ENCODE data around the gene VAV2. TPM values are rescaled to one million over a fixed set of nuclear protein-coding genes. Genes with fewer than 3 reads are reported as not detected.

The VAV2 gene
- total and polyA plus RNA-seq, 5 donors from 2014 or later, result 0.24 to 0.67 (median 0.37) TPM; not detected in 1

GRCh38 chr9:133877327-133877726, 114.8 kb downstream of the VAV2 start:
- H3K4me1 Mint-ChIP-seq, result no peaks in the 10 kb centered on the region
- Histone ChIP-seq H3K27me3 (ENCODE audit: control insufficient read depth, insufficient read depth, low read length) (no peaks in the 10 kb centered on the region), H3K27ac (ENCODE audit: insufficient read depth, low read length, poor library complexity, severe bottlenecking) (no peak overlapping the region), H3K9me3 (ENCODE audit: control insufficient read depth in 2 of 2, low read length in 2 of 2) (no peaks in the 10 kb centered on the region), H3K36me3 (ENCODE audit: control insufficient read depth, insufficient read depth, low read length) (no peaks in the 10 kb centered on the region), H3K4me1 (ENCODE audit: control insufficient read depth, insufficient read depth, low read length, poor library complexity, severe bottlenecking) (no peaks in the 10 kb centered on the region), H3K4me3 (ENCODE audit: low read depth, low read length) (no peak overlapping the region)
- no peaks in the 10 kb centered on the region for H3K9me3 Mint-ChIP-seq
- no peaks in the 10 kb centered on the region for H3K27me3 Mint-ChIP-seq
- ATAC-seq (ENCODE audit: low read depth in 2 of 2) (no peak), DNase-seq (no peak)
- no peak overlapping the region for H3K27ac Mint-ChIP-seq
- no peak overlapping the region for H3K4me3 Mint-ChIP-seq
- no peaks in the 10 kb centered on the region for H3K36me3 Mint-ChIP-seq

DNA sequence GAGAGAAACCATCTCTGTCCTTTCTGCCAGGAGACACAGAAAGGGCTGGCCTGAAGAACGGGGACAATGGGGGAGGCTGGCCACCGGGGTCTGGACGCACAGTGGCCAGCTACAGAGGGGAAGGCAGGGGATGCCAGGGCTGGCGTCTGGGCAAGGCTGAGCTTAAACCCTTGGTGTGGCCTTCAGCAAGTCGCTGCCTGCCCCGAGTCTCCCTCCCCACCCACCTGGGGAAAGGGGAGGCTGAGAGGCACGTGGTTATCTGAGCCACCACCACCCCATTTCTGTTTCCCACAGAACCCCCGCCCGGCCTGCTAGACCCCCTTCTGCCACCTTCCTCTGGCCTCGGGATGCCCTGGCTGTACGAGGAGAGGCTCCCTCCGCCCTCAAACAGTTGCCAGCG, 115.3 kb downstream of the VAV2 start:
- H3K9me3 ChIP-seq (ENCODE audit: control insufficient read depth in 2 of 2, low read length in 2 of 2), result no peaks in the 10 kb centered on the region
- DNase-seq, result no peak
- ATAC-seq (ENCODE audit: low read depth in 2 of 2), result no peak
- H3K4me1 ChIP-seq (ENCODE audit: control insufficient read depth, insufficient read depth, low read length, poor library complexity, severe bottlenecking), result no peaks in the 10 kb centered on the region
- H3K36me3 ChIP-seq (ENCODE audit: control insufficient read depth, insufficient read depth, low read length), result no peaks in the 10 kb centered on the region
- no peak overlapping the region for H3K27ac ChIP-seq (ENCODE audit: insufficient read depth, low read length, poor library complexity, severe bottlenecking)
- Mint-ChIP-seq H3K4me3 (no peak overlapping the region), H3K9me3 (no peaks in the 10 kb centered on the region), H3K36me3 (no peaks in the 10 kb centered on the region), H3K4me1 (no peaks in the 10 kb centered on the region), H3K27me3 (no peaks in the 10 kb centered on the region), H3K27ac (no peak overlapping the region)
- no peaks in the 10 kb centered on the region for H3K27me3 ChIP-seq (ENCODE audit: control insufficient read depth, insufficient read depth, low read length)
- H3K4me3 ChIP-seq (ENCODE audit: low read depth, low read length), result no peak overlapping the region

- Histone ChIP-seq H3K9me3 (ENCODE audit: control insufficient read depth in 2 of 2, low read length in 2 of 2) (no peaks in the 10 kb centered on the region), H3K27ac (ENCODE audit: insufficient read depth, low read length, poor library complexity, severe bottlenecking) (no peak overlapping the region), H3K4me1 (ENCODE audit: control insufficient read depth, insufficient read depth, low read length, poor library complexity, severe bottlenecking) (no peaks in the 10 kb centered on the region), H3K36me3 (ENCODE audit: control insufficient read depth, insufficient read depth, low read length) (no peaks in the 10 kb centered on the region), H3K4me3 (ENCODE audit: low read depth, low read length) (no peak overlapping the region), H3K27me3 (ENCODE audit: control insufficient read depth, insufficient read depth, low read length) (no peaks in the 10 kb centered on the region)
- H3K9me3 Mint-ChIP-seq, result no peaks in the 10 kb centered on the region
- no peak overlapping the region for H3K4me3 Mint-ChIP-seq
- H3K4me1 Mint-ChIP-seq, result no peaks in the 10 kb centered on the region
- H3K27ac Mint-ChIP-seq, result no peak overlapping the region
- ATAC-seq (ENCODE audit: low read depth in 2 of 2), result no peak
- H3K36me3 Mint-ChIP-seq, result no peaks in the 10 kb centered on the region
- DNase-seq, result no peak
- H3K27me3 Mint-ChIP-seq, result no peaks in the 10 kb centered on the region
These were observed 116.0 kb downstream of the VAV2 start for GRCh38 chr9:133876144-133876543.

DNA sequence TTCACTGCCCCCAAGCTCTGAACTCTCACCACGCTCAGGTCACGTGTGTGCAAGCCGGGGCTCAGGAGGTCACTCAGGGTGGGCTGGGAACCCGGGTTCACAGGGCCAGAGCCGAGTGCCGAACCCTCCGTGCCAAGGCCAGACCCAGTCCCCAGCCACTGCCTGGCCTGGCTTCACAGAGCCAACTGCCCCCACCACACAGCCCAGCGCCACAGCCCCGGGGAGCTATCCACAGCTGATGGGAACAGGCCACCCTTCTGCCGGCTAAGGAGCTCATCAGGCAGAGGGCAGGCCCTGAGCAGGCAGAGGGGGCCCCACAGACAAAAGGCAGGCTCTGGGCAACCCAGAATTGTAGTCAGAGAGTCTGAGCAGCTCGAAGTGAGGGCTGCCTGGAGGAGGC, 117.0 kb downstream of the VAV2 start:
- no peaks in the 10 kb centered on the region for H3K27me3 ChIP-seq (ENCODE audit: control insufficient read depth, insufficient read depth, low read length)
- H3K27ac Mint-ChIP-seq, result no peak overlapping the region
- no peak overlapping the region for H3K4me3 Mint-ChIP-seq
- H3K4me1 ChIP-seq (ENCODE audit: control insufficient read depth, insufficient read depth, low read length, poor library complexity, severe bottlenecking), result peaks cover under 1% of the 10 kb centered on the region
- H3K27ac ChIP-seq (ENCODE audit: insufficient read depth, low read length, poor library complexity, severe bottlenecking), result no peak overlapping the region
- H3K36me3 Mint-ChIP-seq, result no peaks in the 10 kb centered on the region
- ATAC-seq (ENCODE audit: low read depth in 2 of 2) (no peak), DNase-seq (no peak)
- peaks cover 0 to 4% (median 3%) of the 10 kb centered on the region in 4 donors for H3K4me1 Mint-ChIP-seq
- H3K36me3 ChIP-seq (ENCODE audit: control insufficient read depth, insufficient read depth, low read length), result no peaks in the 10 kb centered on the region
- no peaks in the 10 kb centered on the region for H3K9me3 Mint-ChIP-seq
- no peak overlapping the region for H3K4me3 ChIP-seq (ENCODE audit: low read depth, low read length)
- no peaks in the 10 kb centered on the region for H3K27me3 Mint-ChIP-seq
- H3K9me3 ChIP-seq (ENCODE audit: control insufficient read depth in 2 of 2, low read length in 2 of 2), result no peaks in the 10 kb centered on the region

DNA sequence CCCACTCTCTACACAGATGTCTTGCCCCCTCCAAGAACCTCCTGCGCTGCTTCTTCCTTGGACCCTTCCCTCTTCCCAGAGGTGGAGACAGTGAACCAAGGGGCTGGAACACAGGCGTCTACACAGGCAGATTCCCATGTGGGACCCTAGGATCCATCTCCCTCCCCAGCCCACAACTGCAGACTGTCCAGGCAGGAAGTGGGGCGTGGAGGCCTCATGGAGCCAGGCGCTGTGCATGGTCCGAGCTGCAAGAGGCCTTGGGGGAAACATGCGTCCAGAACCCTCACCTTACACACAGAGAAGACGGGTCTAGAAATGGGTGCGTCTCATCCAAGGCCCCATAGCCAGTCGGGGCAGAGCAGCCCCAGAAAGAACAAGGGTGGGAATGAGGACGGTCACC, 117.5 kb downstream of the VAV2 start:
- Histone ChIP-seq H3K4me3 (ENCODE audit: low read depth, low read length) (no peak overlapping the region), H3K27me3 (ENCODE audit: control insufficient read depth, insufficient read depth, low read length) (no peaks in the 10 kb centered on the region), H3K9me3 (ENCODE audit: control insufficient read depth in 2 of 2, low read length in 2 of 2) (no peaks in the 10 kb centered on the region), H3K27ac (ENCODE audit: insufficient read depth, low read length, poor library complexity, severe bottlenecking) (no peak overlapping the region), H3K36me3 (ENCODE audit: control insufficient read depth, insufficient read depth, low read length) (no peaks in the 10 kb centered on the region), H3K4me1 (ENCODE audit: control insufficient read depth, insufficient read depth, low read length, poor library complexity, severe bottlenecking) (peaks cover 5% of the 10 kb centered on the region)
- peaks cover 4% of the 10 kb centered on the region for H3K27me3 Mint-ChIP-seq
- H3K4me1 Mint-ChIP-seq, result peaks cover 3 to 9% (median 8%) of the 10 kb centered on the region in 4 donors
- H3K36me3 Mint-ChIP-seq, result no peaks in the 10 kb centered on the region
- DNase-seq, result no peak
- H3K27ac Mint-ChIP-seq, result no peak overlapping the region
- no peak overlapping the region for H3K4me3 Mint-ChIP-seq
- no peak for ATAC-seq (ENCODE audit: low read depth in 2 of 2)
- no peaks in the 10 kb centered on the region for H3K9me3 Mint-ChIP-seq

DNA sequence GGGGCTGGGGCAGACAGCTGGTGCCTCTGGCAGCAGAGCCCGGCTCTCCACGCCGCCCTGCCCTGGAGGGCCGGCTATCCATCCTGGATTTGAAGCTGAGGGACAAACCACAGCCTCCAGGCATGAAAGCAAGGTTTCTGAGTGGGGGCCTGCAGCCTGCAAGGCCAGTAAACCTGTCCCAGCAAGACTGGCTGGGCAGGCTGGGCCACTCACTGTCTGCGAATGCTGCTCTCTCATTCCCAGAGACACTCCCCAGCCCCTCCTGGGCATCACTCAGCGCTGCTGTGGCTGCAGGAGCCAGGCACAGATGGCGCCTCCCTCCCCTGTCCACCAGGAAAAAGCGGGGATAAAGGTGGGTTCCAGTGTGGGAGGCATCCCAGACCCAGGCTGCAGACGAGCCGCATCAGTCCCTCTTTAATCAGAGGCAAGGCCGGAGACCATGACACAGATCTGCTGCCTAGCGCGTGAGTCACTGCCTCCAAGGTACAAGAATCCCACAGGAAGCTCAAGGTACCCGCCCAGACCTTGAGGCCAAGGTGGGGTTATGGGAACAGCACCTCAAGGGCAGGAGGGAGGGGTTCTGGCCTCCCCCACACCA, 118.0 kb downstream of the VAV2 start:
- ATAC-seq (ENCODE audit: low read depth in 2 of 2), result no peak
- Histone ChIP-seq H3K9me3 (ENCODE audit: control insufficient read depth in 2 of 2, low read length in 2 of 2) (no peaks in the 10 kb centered on the region), H3K27ac (ENCODE audit: insufficient read depth, low read length, poor library complexity, severe bottlenecking) (no peak overlapping the region), H3K36me3 (ENCODE audit: control insufficient read depth, insufficient read depth, low read length) (no peaks in the 10 kb centered on the region), H3K27me3 (ENCODE audit: control insufficient read depth, insufficient read depth, low read length) (no peaks in the 10 kb centered on the region), H3K4me3 (ENCODE audit: low read depth, low read length) (no peak overlapping the region), H3K4me1 (ENCODE audit: control insufficient read depth, insufficient read depth, low read length, poor library complexity, severe bottlenecking) (peaks cover 10% of the 10 kb centered on the region)
- no peak for DNase-seq
- Mint-ChIP-seq H3K4me1 (peaks cover 6 to 13% (median 10%) of the 10 kb centered on the region in 4 donors), H3K36me3 (no peaks in the 10 kb centered on the region), H3K4me3 (no peak overlapping the region), H3K9me3 (no peaks in the 10 kb centered on the region), H3K27ac (no peak overlapping the region), H3K27me3 (peaks cover 6% of the 10 kb centered on the region)

- peaks cover 6 to 13% (median 10%) of the 10 kb centered on the region in 4 donors for H3K4me1 Mint-ChIP-seq
- Histone ChIP-seq H3K27me3 (ENCODE audit: control insufficient read depth, insufficient read depth, low read length) (no peaks in the 10 kb centered on the region), H3K9me3 (ENCODE audit: control insufficient read depth in 2 of 2, low read length in 2 of 2) (no peaks in the 10 kb centered on the region), H3K27ac (ENCODE audit: insufficient read depth, low read length, poor library complexity, severe bottlenecking) (no peak overlapping the region), H3K4me1 (ENCODE audit: control insufficient read depth, insufficient read depth, low read length, poor library complexity, severe bottlenecking) (peaks cover 10% of the 10 kb centered on the region), H3K4me3 (ENCODE audit: low read depth, low read length) (no peak overlapping the region), H3K36me3 (ENCODE audit: control insufficient read depth, insufficient read depth, low read length) (no peaks in the 10 kb centered on the region)
- ATAC-seq (ENCODE audit: low read depth in 2 of 2) (no peak), DNase-seq (no peak)
- no peak overlapping the region for H3K4me3 Mint-ChIP-seq
- H3K27ac Mint-ChIP-seq, result no peak overlapping the region
- no peaks in the 10 kb centered on the region for H3K9me3 Mint-ChIP-seq
- H3K27me3 Mint-ChIP-seq, result peaks cover 6% of the 10 kb centered on the region
- no peaks in the 10 kb centered on the region for H3K36me3 Mint-ChIP-seq
These were observed 118.6 kb downstream of the VAV2 start for GRCh38 chr9:133873461-133873891.

- Histone ChIP-seq H3K4me3 (ENCODE audit: low read depth, low read length) (no peak overlapping the region), H3K4me1 (ENCODE audit: control insufficient read depth, insufficient read depth, low read length, poor library complexity, severe bottlenecking) (peaks cover 10% of the 10 kb centered on the region), H3K27me3 (ENCODE audit: control insufficient read depth, insufficient read depth, low read length) (no peaks in the 10 kb centered on the region), H3K9me3 (ENCODE audit: control insufficient read depth in 2 of 2, low read length in 2 of 2) (no peaks in the 10 kb centered on the region), H3K27ac (ENCODE audit: insufficient read depth, low read length, poor library complexity, severe bottlenecking) (no peak overlapping the region), H3K36me3 (ENCODE audit: control insufficient read depth, insufficient read depth, low read length) (no peaks in the 10 kb centered on the region)
- Mint-ChIP-seq H3K4me1 (peaks cover 6 to 13% (median 10%) of the 10 kb centered on the region in 4 donors), H3K27ac (no peak overlapping the region), H3K9me3 (no peaks in the 10 kb centered on the region), H3K36me3 (no peaks in the 10 kb centered on the region), H3K27me3 (peaks cover 6% of the 10 kb centered on the region), H3K4me3 (no peak overlapping the region)
- DNase-seq (no peak), ATAC-seq (ENCODE audit: low read depth in 2 of 2) (no peak)
These were observed 119.1 kb downstream of the VAV2 start for GRCh38 chr9:133873009-133873408.

Data from CD4-positive, CD25-positive, alpha-beta regulatory T cell (primary cell).